NCI-H524 treated with DMSO at 0.1 percent for 48 hours (cell line): ENCODE data around the gene ALDH4A1.
"Not testable (repeated sequence)": the region's sequence is repeated elsewhere in the genome, so short reads cannot be mapped to it uniquely, and the experiment has no call there.

Experiments
- DNase-seq: peaks from one replicate; lab custom pipeline; 2025; lab: John Stamatoyannopoulos, UW

Gene ALDH4A1

GRCh38 chr1:18854331-18855025, 47.9 kb downstream of the ALDH4A1 start:
- DNase-seq = no peak

- no peak for DNase-seq
Observed at GRCh38 chr1:18852501-18852900, 49.9 kb downstream of the ALDH4A1 start.

GRCh38 chr1:18849261-18849711, 53.1 kb downstream of the ALDH4A1 start:
- no peak for DNase-seq

- not testable (repeated sequence) for DNase-seq
Observed at GRCh38 chr1:18847723-18848122, 54.6 kb downstream of the ALDH4A1 start.

GRCh38 chr1:18840145-18840544, 62.2 kb downstream of the ALDH4A1 start:
- no peak for DNase-seq

- DNase-seq = no peak
Observed at GRCh38 chr1:18836654-18837053, 65.7 kb downstream of the ALDH4A1 start.

GRCh38 chr1:18832319-18832718, 70.0 kb downstream of the ALDH4A1 start:
- DNase-seq = not testable (repeated sequence)

- DNase-seq = no peak
Observed at GRCh38 chr1:18831656-18832055, 70.7 kb downstream of the ALDH4A1 start.

- no peak for DNase-seq
Observed at GRCh38 chr1:18830596-18830995, 71.8 kb downstream of the ALDH4A1 start.

GRCh38 chr1:18829671-18830070, 72.7 kb downstream of the ALDH4A1 start:
- no peak for DNase-seq

GRCh38 chr1:18828224-18828623, 74.1 kb downstream of the ALDH4A1 start:
- no peak for DNase-seq

- DNase-seq = no peak
Observed at GRCh38 chr1:18823438-18823837, 78.9 kb downstream of the ALDH4A1 start.
